CD8-positive, alpha-beta memory T cell (primary cell): ENCODE results near the gene KCNJ12. TPM values are rescaled to one million over a fixed set of nuclear protein-coding genes. Genes with fewer than 3 reads are reported as not detected.
"Not testable (repeated sequence)": the region's sequence is repeated elsewhere in the genome, so short reads cannot be mapped to it uniquely, and the experiment has no call there.

ENCODE experiments used
- CTCF ChIA-PET: fragments of 350-600 bp; sonication (Branson Sonifier 250); formaldehyde crosslinking; loops from one replicate; lab custom pipeline; 2021; ENCODE audit warnings: antibody characterized with exemption; lab: Charles Lee
- POLR2A ChIA-PET: fragments of 350-600 bp; sonication (Branson Sonifier 250); formaldehyde crosslinking; loops from one replicate; lab custom pipeline; 2021; ENCODE audit warnings: antibody characterized with exemption; lab: Charles Lee
- DNase-seq, 5 donors: peaks; one replicate each; pipeline versions ENCODE4 v3.0.0 to v3.0.0-alpha.2; 2020 to 2022; ENCODE audit warnings: mixed read lengths in 1 of 5
- H3K27ac ChIP-seq: one replicate; pipeline ENCODE4 v1.7.0; 2013; ENCODE audit warnings: low read depth, mild to moderate bottlenecking, low read length, moderate library complexity
- H3K27me3 ChIP-seq: 2 replicates; pipeline ENCODE4 v1.7.0; 2013; ENCODE audit warnings: low read length, mild to moderate bottlenecking; ENCODE audit not compliant: insufficient read depth, poor library complexity, severe bottlenecking
- H3K36me3 ChIP-seq: 2 replicates; pipeline ENCODE4 v1.7.0; 2013; ENCODE audit warnings: mild to moderate bottlenecking, low read length, moderate library complexity; ENCODE audit not compliant: insufficient read depth
- H3K4me1 ChIP-seq: 2 replicates; pipeline ENCODE4 v1.7.0; 2013; ENCODE audit warnings: mild to moderate bottlenecking, low read length, moderate library complexity; ENCODE audit not compliant: insufficient read depth
- H3K4me3 ChIP-seq: 2 replicates; pipeline ENCODE4 v1.7.0; 2013; ENCODE audit warnings: mild to moderate bottlenecking, low read length
- H3K9me3 ChIP-seq: 2 replicates; pipeline ENCODE4 v1.7.0; 2013; ENCODE audit warnings: mild to moderate bottlenecking, low read length
- H3K27ac Mint-ChIP-seq, 8 donors: one replicate each; pipeline ENCODE4 v1.8.0; 2020 to 2021; ENCODE audit warnings: mixed read lengths in 8 of 8, mild to moderate bottlenecking in 6 of 8, inconsistent platforms in 3 of 8, moderate library complexity in 3 of 8
- H3K27me3 Mint-ChIP-seq, 2 donors: one replicate each; pipeline ENCODE4 v1.8.0; 2020 to 2021; ENCODE audit warnings: mixed read lengths in 2 of 2, mild to moderate bottlenecking in 1 of 2, moderate library complexity in 1 of 2
- H3K36me3 Mint-ChIP-seq, 3 donors: one replicate each; pipeline ENCODE4 v1.8.0; 2020 to 2021; ENCODE audit warnings: mixed read lengths in 3 of 3, inconsistent platforms in 1 of 3, mild to moderate bottlenecking in 1 of 3
- H3K4me1 Mint-ChIP-seq, 3 donors: one replicate each; pipeline ENCODE4 v1.8.0; 2020 to 2021; ENCODE audit warnings: mixed read lengths in 3 of 3, inconsistent platforms in 1 of 3, mild to moderate bottlenecking in 1 of 3
- H3K4me3 Mint-ChIP-seq, 7 donors: one replicate each; pipeline ENCODE4 v1.8.0; 2020 to 2021; ENCODE audit warnings: mixed read lengths in 7 of 7, mild to moderate bottlenecking in 6 of 7, moderate library complexity in 4 of 7, inconsistent platforms in 2 of 7
- H3K9me3 Mint-ChIP-seq, 5 donors: one replicate each; pipeline ENCODE4 v1.8.0; 2020 to 2022; ENCODE audit warnings: mixed read lengths in 5 of 5, mild to moderate bottlenecking in 3 of 5, moderate library complexity in 2 of 5, inconsistent platforms in 1 of 5
- polyA plus RNA-seq: library from polyadenylated mRNA; unstranded; fragments of 300-500 nt; fragmentation: Illumina TruSeq; gene quantifications from one replicate; pipeline ENCODE4 v1.2.3, GENCODE V29; 2021
- total RNA-seq, 2 experiments: library from RNA; stranded (reverse); gene quantifications; one replicate each; pipeline ENCODE4 v1.2.3, GENCODE V29; 2021

KCNJ12 gene
- total and polyA plus RNA-seq, 3 experiments from 2014 or later: not detected

DNA sequence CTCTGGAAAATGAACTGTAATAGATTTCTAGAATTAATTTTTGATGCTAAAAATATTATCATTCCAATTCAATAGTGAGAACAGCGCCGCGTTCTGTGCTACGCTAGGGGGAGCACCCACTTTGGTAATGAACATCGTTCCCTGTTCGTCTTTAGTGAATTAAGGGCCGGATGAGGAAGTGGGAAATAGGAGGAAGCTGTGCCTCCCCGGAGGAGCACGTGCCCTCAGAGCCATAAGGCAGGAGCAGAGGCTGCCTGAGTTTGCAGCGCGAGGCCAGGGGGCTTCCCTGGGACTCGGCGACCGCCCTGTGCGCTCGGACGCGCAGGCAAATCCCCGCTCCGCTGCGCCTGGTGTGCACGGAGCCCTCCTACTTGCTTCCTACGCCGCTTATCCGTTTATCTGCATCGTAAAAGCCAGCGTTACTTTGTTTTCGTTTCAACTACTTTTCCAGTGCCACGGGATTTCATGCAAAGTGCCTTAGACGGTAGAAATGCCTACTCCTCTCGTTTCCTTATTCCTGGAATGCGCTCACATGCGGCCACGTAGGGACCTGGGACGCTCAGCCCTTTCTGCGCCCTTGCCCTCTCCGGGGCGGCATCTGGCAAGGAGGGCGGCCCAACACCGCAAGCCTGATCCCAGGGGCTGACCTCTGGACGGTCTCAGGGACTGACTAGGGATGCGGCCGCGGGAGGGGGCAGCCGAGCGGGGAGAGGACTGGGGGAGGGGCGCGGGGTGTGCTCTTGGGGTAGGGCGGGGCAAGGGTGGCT, 76.4 kb downstream of the KCNJ12 start:
- no peak overlapping the region for H3K4me3 ChIP-seq
- peaks cover 4% of the 10 kb centered on the region for H3K4me1 ChIP-seq
- peaks cover 24 to 53% of the 10 kb centered on the region in 2 donors for H3K27me3 Mint-ChIP-seq
- peaks cover 11 to 19% (median 15%) of the 10 kb centered on the region in 3 donors for H3K4me1 Mint-ChIP-seq
- H3K27ac Mint-ChIP-seq: peak overlapping the region in 1 of 8 donors; percentile 56
- ChIA-PET POLR2A (no interaction called here), CTCF (no interaction called here)
- peaks cover 0 to 3% (median 0%) of the 10 kb centered on the region in 5 donors for H3K9me3 Mint-ChIP-seq
- H3K4me3 Mint-ChIP-seq: peak overlapping the region in 5 of 7 donors; percentile 46 to 65 (median 56)
- no peaks in the 10 kb centered on the region for H3K36me3 ChIP-seq
- H3K27ac ChIP-seq: no peak overlapping the region
- no peaks in the 10 kb centered on the region for H3K9me3 ChIP-seq
- no peaks in the 10 kb centered on the region for H3K36me3 Mint-ChIP-seq
- no peaks in the 10 kb centered on the region for H3K27me3 ChIP-seq
- DNase-seq: peak in 1 of 5 donors; percentile 42

DNA sequence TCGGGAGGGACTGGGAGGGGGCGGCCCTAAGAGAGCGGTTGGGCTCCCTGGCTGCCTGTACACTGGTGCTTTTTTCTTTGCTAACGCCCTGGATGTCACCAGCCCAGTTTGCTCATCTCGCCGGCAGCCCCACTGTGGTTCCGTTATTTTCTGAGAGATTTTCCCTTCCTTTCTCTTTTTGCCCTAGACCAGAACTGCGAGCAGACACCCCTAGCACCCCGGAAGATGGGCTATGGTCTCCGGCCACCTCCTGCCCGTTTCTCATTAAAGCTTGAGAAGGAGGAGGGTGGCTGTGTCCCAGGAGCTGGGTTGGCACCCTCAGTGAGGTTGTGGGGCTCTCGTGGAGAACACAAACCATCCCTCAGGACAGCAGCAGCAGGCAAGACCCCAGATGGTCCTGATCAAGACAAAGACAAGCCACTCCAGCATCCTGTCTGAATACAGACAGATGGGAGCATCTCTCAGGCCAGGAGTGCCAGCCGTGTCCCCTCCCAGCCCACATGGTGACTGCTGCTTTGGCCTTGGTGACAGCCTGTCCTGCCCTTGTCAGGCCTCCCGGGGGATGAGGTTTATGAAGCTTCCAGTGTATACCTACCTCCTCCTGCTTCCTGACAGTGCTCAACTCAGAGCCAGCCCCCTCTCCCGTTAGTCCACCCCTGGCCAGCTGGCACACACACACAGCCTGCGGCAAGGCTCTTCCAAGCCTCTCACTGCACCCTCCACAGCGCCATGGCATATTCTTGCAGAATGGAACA, 77.2 kb downstream of the KCNJ12 start:
- Mint-ChIP-seq H3K4me1 (peaks cover 11 to 19% (median 15%) of the 10 kb centered on the region in 3 donors), H3K27ac (no peak overlapping the region), H3K27me3 (peaks cover 25 to 48% of the 10 kb centered on the region in 2 donors), H3K4me3 (peak overlapping the region in 1 of 7 donors; percentile 18), H3K9me3 (peaks cover 0 to 3% (median 0%) of the 10 kb centered on the region in 5 donors), H3K36me3 (no peaks in the 10 kb centered on the region)
- no peak overlapping the region for H3K27ac ChIP-seq
- peaks cover 4% of the 10 kb centered on the region for H3K4me1 ChIP-seq
- ChIA-PET POLR2A (no interaction called here), CTCF (no interaction called here)
- DNase-seq: no peak
- no peaks in the 10 kb centered on the region for H3K36me3 ChIP-seq
- H3K9me3 ChIP-seq: no peaks in the 10 kb centered on the region
- H3K4me3 ChIP-seq: no peak overlapping the region
- H3K27me3 ChIP-seq: no peaks in the 10 kb centered on the region

DNA sequence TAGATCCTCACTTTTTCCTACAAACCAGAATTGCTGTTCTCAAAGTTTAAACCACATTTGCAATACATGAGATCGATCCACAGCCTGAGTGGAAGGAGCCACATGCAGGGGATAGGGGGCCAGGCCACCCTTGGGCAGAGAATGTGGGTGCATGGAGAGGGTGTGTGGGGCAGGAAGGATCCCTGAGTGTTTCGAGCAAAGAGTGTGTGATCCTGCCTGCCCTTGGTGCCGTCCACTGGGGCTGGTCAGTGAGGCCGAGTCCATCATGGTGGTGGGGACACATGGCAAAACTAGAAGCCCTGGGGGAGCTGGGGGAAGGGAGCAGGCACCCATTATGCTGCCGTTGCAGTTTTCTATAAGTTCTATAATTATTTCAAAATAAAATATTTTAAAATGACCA, 77.8 kb downstream of the KCNJ12 start:
- H3K27ac ChIP-seq, H3K27ac Mint-ChIP-seq, DNase-seq, H3K36me3 Mint-ChIP-seq, H3K4me3 ChIP-seq, H3K36me3 ChIP-seq, POLR2A ChIA-PET, H3K4me3 Mint-ChIP-seq, H3K4me1 ChIP-seq, H3K27me3 ChIP-seq, H3K9me3 Mint-ChIP-seq, H3K9me3 ChIP-seq: not testable (repeated sequence)
- H3K27me3 Mint-ChIP-seq: peaks cover 20 to 42% of the 10 kb centered on the region in 2 donors
- H3K4me1 Mint-ChIP-seq: peaks cover 11 to 19% (median 15%) of the 10 kb centered on the region in 3 donors
- CTCF ChIA-PET: interaction anchor here (0.9 kb wide), 1 partner anchor 59 kb away, joined by 4 read pairs; no protein-coding TSS in a partner anchor

DNA sequence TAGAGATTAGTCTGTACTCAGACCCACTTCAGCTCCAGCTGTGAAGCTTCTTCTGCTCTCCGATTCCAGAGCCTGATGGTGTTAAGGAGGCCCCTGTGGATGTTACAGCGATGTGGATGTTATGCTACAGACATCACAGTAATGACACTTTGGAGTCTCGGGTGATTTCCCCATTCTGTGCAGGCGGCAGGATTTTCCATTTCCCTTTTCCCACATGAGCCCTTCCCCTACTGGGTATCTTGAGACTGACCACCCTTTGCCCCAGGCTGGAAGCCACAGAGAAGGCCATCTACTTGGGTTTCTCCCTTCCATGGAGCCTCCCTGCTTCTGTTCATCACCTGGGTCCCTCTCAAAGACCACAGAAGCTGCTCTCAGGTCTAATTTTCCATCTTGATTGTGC, 78.3 kb downstream of the KCNJ12 start:
- Mint-ChIP-seq H3K4me1 (peaks cover 11 to 19% (median 15%) of the 10 kb centered on the region in 3 donors), H3K27ac (no peak overlapping the region), H3K9me3 (peaks cover 0 to 3% (median 0%) of the 10 kb centered on the region in 5 donors), H3K36me3 (no peaks in the 10 kb centered on the region), H3K4me3 (peak overlapping the region in 1 of 7 donors; percentile 72), H3K27me3 (peaks cover 17 to 37% of the 10 kb centered on the region in 2 donors)
- Histone ChIP-seq H3K4me1 (peaks cover 4% of the 10 kb centered on the region), H3K4me3 (no peak overlapping the region), H3K9me3 (no peaks in the 10 kb centered on the region), H3K27ac (no peak overlapping the region), H3K36me3 (no peaks in the 10 kb centered on the region), H3K27me3 (no peaks in the 10 kb centered on the region)
- CTCF ChIA-PET: interaction anchor here (0.9 kb wide), 1 partner anchor 59 kb away, joined by 4 read pairs; no protein-coding TSS in a partner anchor
- POLR2A ChIA-PET: no interaction called here
- no peak for DNase-seq

DNA sequence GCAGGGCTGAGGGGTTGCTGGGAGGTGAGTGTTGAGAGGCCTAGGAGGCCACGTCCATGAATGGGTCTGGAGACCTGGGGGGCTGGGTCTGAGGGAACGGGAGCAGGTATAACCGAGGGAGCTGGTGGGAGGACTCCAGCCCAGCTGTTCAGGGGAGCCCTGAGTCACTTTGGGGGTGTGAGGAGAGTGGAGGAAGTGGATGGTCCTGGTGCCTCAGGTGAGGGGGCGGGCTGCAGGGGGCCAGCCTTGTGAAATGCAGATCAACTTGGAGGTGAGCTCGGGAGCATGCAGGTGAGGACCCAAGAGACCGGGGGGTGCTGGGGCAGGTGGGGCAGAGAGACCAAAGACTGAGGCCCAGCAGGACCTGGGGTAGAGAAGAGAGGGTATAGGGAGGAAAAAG, 79.6 kb downstream of the KCNJ12 start:
- H3K4me3 ChIP-seq: no peak overlapping the region
- no peaks in the 10 kb centered on the region for H3K36me3 ChIP-seq
- ChIA-PET POLR2A (no interaction called here), CTCF (interaction anchor here (2.7 kb wide), 1 partner anchor 57 kb away, joined by 25 read pairs; no protein-coding TSS in a partner anchor)
- Mint-ChIP-seq H3K4me3 (no peak overlapping the region), H3K27me3 (peaks cover 13 to 25% of the 10 kb centered on the region in 2 donors), H3K9me3 (peaks cover 0 to 3% (median 0%) of the 10 kb centered on the region in 5 donors), H3K27ac (peak overlapping the region in 2 of 8 donors; percentile 43 to 92), H3K36me3 (no peaks in the 10 kb centered on the region), H3K4me1 (peaks cover 11 to 19% (median 15%) of the 10 kb centered on the region in 3 donors)
- no peaks in the 10 kb centered on the region for H3K27me3 ChIP-seq
- H3K27ac ChIP-seq: no peak overlapping the region
- no peaks in the 10 kb centered on the region for H3K9me3 ChIP-seq
- DNase-seq: no peak
- H3K4me1 ChIP-seq: peaks cover 4% of the 10 kb centered on the region

DNA sequence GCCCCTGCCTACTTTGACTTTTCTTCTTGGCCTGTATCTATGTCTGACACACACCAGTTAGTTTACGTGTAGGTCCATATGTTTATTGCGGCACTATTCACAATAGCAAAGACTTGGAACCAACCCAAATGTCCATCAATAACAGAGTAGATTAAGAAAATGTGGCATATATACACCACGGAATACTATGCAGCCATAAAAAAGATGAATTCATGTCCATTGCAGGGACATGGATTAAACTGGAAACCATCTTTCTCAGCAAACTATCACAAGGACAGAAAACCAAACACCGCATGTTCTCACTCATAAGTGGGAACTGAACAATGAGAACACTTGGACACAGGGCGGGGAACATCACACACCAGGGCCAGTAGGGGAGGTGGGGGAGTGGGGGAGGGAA, 80.3 kb downstream of the KCNJ12 start:
- H3K9me3 Mint-ChIP-seq, H3K9me3 ChIP-seq, H3K27ac ChIP-seq, H3K36me3 Mint-ChIP-seq, H3K36me3 ChIP-seq, H3K4me1 ChIP-seq, H3K27me3 ChIP-seq, H3K4me3 Mint-ChIP-seq, H3K4me3 ChIP-seq, DNase-seq, POLR2A ChIA-PET: not testable (repeated sequence)
- peak overlapping the region in 1 of 8 donors; percentile 47 for H3K27ac Mint-ChIP-seq
- peaks cover 12 to 24% of the 10 kb centered on the region in 2 donors for H3K27me3 Mint-ChIP-seq
- peaks cover 11 to 19% (median 15%) of the 10 kb centered on the region in 3 donors for H3K4me1 Mint-ChIP-seq
- CTCF ChIA-PET: interaction anchor here (0.6 to 2.7 kb wide), 9 partner anchors 14 to 337 kb away, joined by 3 to 25 read pairs (median 5); partner anchors contain the start of gene DHRS7B

DNA sequence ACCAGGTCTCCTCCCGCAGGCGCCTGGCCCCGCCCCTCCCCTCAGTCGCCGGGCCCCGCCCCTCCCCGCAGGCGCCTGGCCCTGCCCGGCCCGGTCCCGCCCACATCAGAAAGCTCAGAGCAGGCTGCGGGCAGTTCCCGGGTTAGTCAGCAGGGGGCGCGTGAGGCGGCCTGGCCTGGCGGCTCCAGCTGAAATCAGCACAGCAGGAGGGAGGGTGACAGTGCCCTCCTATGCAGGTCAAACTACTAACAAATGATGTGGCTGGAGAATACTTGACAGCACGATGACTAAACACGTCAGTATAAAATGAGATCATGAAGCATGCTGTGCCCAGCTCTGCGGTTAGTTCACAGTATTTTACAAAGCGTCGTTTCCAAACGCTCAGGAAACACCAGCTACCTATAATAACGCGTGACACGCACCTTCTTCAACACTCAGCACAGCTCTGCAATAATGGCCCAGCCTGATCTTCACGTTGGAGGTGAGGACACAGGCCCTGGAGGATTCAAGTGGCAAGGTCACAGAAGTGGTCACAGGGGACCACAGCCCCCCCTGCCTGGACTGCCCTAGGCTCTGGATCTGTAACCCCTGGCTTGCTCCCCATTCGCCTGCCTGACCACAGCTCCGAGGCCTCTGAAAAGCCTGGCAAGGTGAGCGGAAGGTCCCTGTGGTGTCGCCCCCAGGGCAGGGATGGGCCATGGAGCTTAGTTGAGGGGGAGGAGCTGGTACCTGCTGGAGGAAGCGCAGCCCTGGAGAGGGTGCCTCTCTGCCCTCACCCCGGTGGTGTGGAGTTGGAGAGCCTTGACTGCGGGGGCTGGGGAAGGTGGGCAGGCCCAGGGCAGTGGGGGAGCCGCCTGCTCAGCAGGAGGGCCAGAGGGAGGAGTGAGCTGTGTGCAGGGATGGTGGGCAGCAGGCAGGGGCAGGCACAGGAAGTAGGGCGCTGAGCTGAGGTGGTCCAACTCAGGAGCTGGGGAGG, 81.2 kb downstream of the KCNJ12 start:
- peaks cover 11 to 16% (median 14%) of the 10 kb centered on the region in 3 donors for H3K4me1 Mint-ChIP-seq
- H3K36me3 Mint-ChIP-seq: no peaks in the 10 kb centered on the region
- Histone ChIP-seq H3K9me3 (no peaks in the 10 kb centered on the region), H3K27ac (no peak overlapping the region), H3K4me3 (no peak overlapping the region), H3K36me3 (no peaks in the 10 kb centered on the region), H3K27me3 (no peaks in the 10 kb centered on the region), H3K4me1 (peaks cover 4% of the 10 kb centered on the region)
- H3K4me3 Mint-ChIP-seq: peak overlapping the region in 2 of 7 donors; percentile 39 to 45
- no peaks in the 10 kb centered on the region for H3K9me3 Mint-ChIP-seq
- H3K27me3 Mint-ChIP-seq: peaks cover 11 to 21% of the 10 kb centered on the region in 2 donors
- ChIA-PET CTCF (interaction anchor here (0.6 to 2.7 kb wide), 10 partner anchors 13 to 338 kb away, joined by 3 to 25 read pairs (median 4); partner anchors contain the start of gene DHRS7B), POLR2A (no interaction called here)
- H3K27ac Mint-ChIP-seq: peak overlapping the region in 4 of 8 donors; percentile 55 to 86 (median 72)
- DNase-seq: peak; percentile 82 to 93 (median 85)
